Ramos (cell line): ENCODE measurements around the gene FADS2.

Experiments used
- in situ Hi-C: fragments of 300-500 bp; cut with MboI; formaldehyde crosslinking; loops from one replicate; pipeline ENCODE4 v1.14.3; 2022; ENCODE audit warnings: low sequenced_read_pairs; ENCODE audit not compliant: unreplicated experiment

The FADS2 gene

GRCh38 chr11:61795459-61795858 lies 32.6 kb upstream of the FADS2 start:
- in situ Hi-C loops = no loop called here

GRCh38 chr11:61795876-61796526 lies 32.1 kb upstream of the FADS2 start:
- in situ Hi-C loops = no loop called here

GRCh38 chr11:61797263-61797944 lies 30.7 kb upstream of the FADS2 start:
- in situ Hi-C loops = no loop called here

GRCh38 chr11:61799665-61800284 lies 28.3 kb upstream of the FADS2 start:
- in situ Hi-C loops = no loop called here

- in situ Hi-C loops = no loop called here
Measured at GRCh38 chr11:61800331-61801281, 27.5 kb upstream of the FADS2 start.

- in situ Hi-C loops = no loop called here
Measured at GRCh38 chr11:61802605-61803004, 25.5 kb upstream of the FADS2 start.

- in situ Hi-C loops = no loop called here
Measured at GRCh38 chr11:61803889-61804647, 24.0 kb upstream of the FADS2 start.

- in situ Hi-C loops = no loop called here
Measured at GRCh38 chr11:61805146-61805545, 23.0 kb upstream of the FADS2 start.

- in situ Hi-C loops = no loop called here
Measured at GRCh38 chr11:61806785-61807184, 21.3 kb upstream of the FADS2 start.

- in situ Hi-C loops = no loop called here
Measured at GRCh38 chr11:61810671-61811175, 17.4 kb upstream of the FADS2 start.

- in situ Hi-C loops = no loop called here
Measured at GRCh38 chr11:61811831-61812230, 16.3 kb upstream of the FADS2 start.

GRCh38 chr11:61812736-61813411 lies 15.2 kb upstream of the FADS2 start:
- in situ Hi-C loops = no loop called here

- in situ Hi-C loops = no loop called here
Measured at GRCh38 chr11:61814247-61814957, 13.7 kb upstream of the FADS2 start.

GRCh38 chr11:61814958-61815789 lies 12.9 kb upstream of the FADS2 start:
- in situ Hi-C loops = no loop called here

- in situ Hi-C loops = no loop called here
Measured at GRCh38 chr11:61815790-61816735, 12.0 kb upstream of the FADS2 start.

- in situ Hi-C loops = no loop called here
Measured at GRCh38 chr11:61816736-61817455, 11.2 kb upstream of the FADS2 start, which contains the start of gene FADS1. TSS of gene FADS1 (minus strand) at chr11:61817003. CDS start at chr11:61816929, 74 bp downstream.
